Small intestine (tissue), 16 donors: Measurements from ENCODE around the gene CFAP68. TPM values are rescaled to one million over a fixed set of nuclear protein-coding genes. Genes with fewer than 3 reads are reported as not detected.

Experiments used
- DNase-seq, 2 donors: peaks; one replicate each; pipeline versions ENCODE4 v3.0.0 to v3.0.0-alpha.2; 2013
- FAIRE-seq: peaks from 2 replicates; lab custom pipeline; 2012; peaks lifted over from hg19 to GRCh38; lab: Jason Lieb, UNC
- H3K27ac ChIP-seq, 3 donors: one replicate each; pipeline ENCODE4 v1.5.1; 2013; ENCODE audit warnings: low read length in 2 of 3, mild to moderate bottlenecking in 2 of 3, control low read depth in 1 of 3, inconsistent platforms in 1 of 3, low read depth in 1 of 3, moderate library complexity in 1 of 3
- H3K27me3 ChIP-seq, 3 donors: one replicate each; pipeline ENCODE4 v1.6.1; 2013; ENCODE audit warnings: low read length in 3 of 3, inconsistent platforms in 1 of 3; ENCODE audit not compliant: control insufficient read depth in 3 of 3, insufficient read depth in 3 of 3
- H3K36me3 ChIP-seq, 3 donors: one replicate each; pipeline ENCODE4 v1.6.1; 2013; ENCODE audit warnings: low read length in 3 of 3, inconsistent platforms in 1 of 3, low read depth in 1 of 3, mild to moderate bottlenecking in 1 of 3, moderate library complexity in 1 of 3; ENCODE audit not compliant: control insufficient read depth in 3 of 3, insufficient read depth in 2 of 3
- H3K4me1 ChIP-seq, 3 donors: one replicate each; pipeline ENCODE4 v1.6.1; 2013; ENCODE audit warnings: low read length in 2 of 3, inconsistent platforms in 1 of 3, low read depth in 1 of 3, mild to moderate bottlenecking in 1 of 3, moderate library complexity in 1 of 3; ENCODE audit not compliant: control insufficient read depth in 3 of 3, insufficient read depth in 2 of 3
- H3K4me3 ChIP-seq, 3 donors: one replicate each; pipeline ENCODE4 v1.5.1; 2013; ENCODE audit warnings: low read length in 3 of 3, control low read depth in 1 of 3, inconsistent platforms in 1 of 3, low read depth in 1 of 3, mild to moderate bottlenecking in 1 of 3, moderate library complexity in 1 of 3
- H3K9me3 ChIP-seq, 2 donors: one replicate each; pipeline ENCODE4 v1.6.1; 2013; ENCODE audit warnings: low read depth in 1 of 2, low read length in 1 of 2; ENCODE audit not compliant: control insufficient read depth in 2 of 2, insufficient read depth in 1 of 2
- WGBS, 3 donors: extraction: QIAGEN DNeasy Blood & Tissue Kit; methylation state at CpG; one replicate each; pipeline ENCODE4 v1.1.7; 2013; 5-methylcytosine and 5-hydroxymethylcytosine counted together
- long read RNA-seq, 10 donors: transcript quantifications; one replicate each; lab custom pipeline, GENCODE V29; 2026
- polyA plus RNA-seq, 4 donors: library from polyadenylated mRNA; stranded (reverse) in 3 of 4; unstranded in 1 of 4; fragments of 200-250 nt in 3 of 4; fragments of 120-200 nt in 1 of 4; gene quantifications; one replicate each; pipeline versions ENCODE4 v1.2.1 to v1.2.3, GENCODE V29; 2013
- donor health status: healthy with polysubstance abuse.
- donor health status: control.
- donor health status: control.
- donor health status: Bipolar disorder and iron deficiency.
- donor health status: healthy.

The CFAP68 gene, protein sequence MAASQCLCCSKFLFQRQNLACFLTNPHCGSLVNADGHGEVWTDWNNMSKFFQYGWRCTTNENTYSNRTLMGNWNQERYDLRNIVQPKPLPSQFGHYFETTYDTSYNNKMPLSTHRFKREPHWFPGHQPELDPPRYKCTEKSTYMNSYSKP
- 10 to 100 TPM; 21.2 to 44.2 (median 27.5) TPM for polyA plus RNA-seq
- long read RNA-seq, donor 1, transcript C11orf1-201 (4 exons, 2,885 nt): major isoform, 45 of 48 reads
- long read RNA-seq, donor 1, partial matches to known transcripts: 0 of 48 reads
- long read RNA-seq, donor 1, other reads (novel, unspliced or antisense): 0 of 48 reads
- long read RNA-seq, donor 2, transcript C11orf1-201 (4 exons, 2,885 nt): major isoform, 8 of 10 reads
- long read RNA-seq, donor 2, partial matches to known transcripts: 0 of 10 reads
- long read RNA-seq, donor 2, other reads (novel, unspliced or antisense): 0 of 10 reads
- long read RNA-seq, donor 3, transcript C11orf1-201 (4 exons, 2,885 nt): major isoform, 13 of 16 reads
- long read RNA-seq, donor 3, partial matches to known transcripts: 0 of 16 reads
- long read RNA-seq, donor 3, other reads (novel, unspliced or antisense): 0 of 16 reads
- long read RNA-seq, donor 4, partial matches to known transcripts: 0 of 1 reads
- long read RNA-seq, donor 4, other reads (novel, unspliced or antisense): 0 of 1 reads
- long read RNA-seq, donor 5, partial matches to known transcripts: 0 of 5 reads
- long read RNA-seq, donor 5, other reads (novel, unspliced or antisense): 0 of 5 reads
- long read RNA-seq, donor 6, transcript C11orf1-201 (4 exons, 2,885 nt): major isoform, 16 of 19 reads
- long read RNA-seq, donor 6, partial matches to known transcripts: 0 of 19 reads
- long read RNA-seq, donor 6, other reads (novel, unspliced or antisense): 0 of 19 reads
- long read RNA-seq, donor 7: 0 reads
- long read RNA-seq, donor 8: 0 reads
- long read RNA-seq, donor 9, partial matches to known transcripts: 0 of 4 reads
- long read RNA-seq, donor 9, other reads (novel, unspliced or antisense): 0 of 4 reads
- long read RNA-seq, donor 10, transcript C11orf1-201 (4 exons, 2,885 nt): major isoform, 16 of 17 reads
- long read RNA-seq, donor 10, partial matches to known transcripts: 0 of 17 reads
- long read RNA-seq, donor 10, other reads (novel, unspliced or antisense): 0 of 17 reads

DNA sequence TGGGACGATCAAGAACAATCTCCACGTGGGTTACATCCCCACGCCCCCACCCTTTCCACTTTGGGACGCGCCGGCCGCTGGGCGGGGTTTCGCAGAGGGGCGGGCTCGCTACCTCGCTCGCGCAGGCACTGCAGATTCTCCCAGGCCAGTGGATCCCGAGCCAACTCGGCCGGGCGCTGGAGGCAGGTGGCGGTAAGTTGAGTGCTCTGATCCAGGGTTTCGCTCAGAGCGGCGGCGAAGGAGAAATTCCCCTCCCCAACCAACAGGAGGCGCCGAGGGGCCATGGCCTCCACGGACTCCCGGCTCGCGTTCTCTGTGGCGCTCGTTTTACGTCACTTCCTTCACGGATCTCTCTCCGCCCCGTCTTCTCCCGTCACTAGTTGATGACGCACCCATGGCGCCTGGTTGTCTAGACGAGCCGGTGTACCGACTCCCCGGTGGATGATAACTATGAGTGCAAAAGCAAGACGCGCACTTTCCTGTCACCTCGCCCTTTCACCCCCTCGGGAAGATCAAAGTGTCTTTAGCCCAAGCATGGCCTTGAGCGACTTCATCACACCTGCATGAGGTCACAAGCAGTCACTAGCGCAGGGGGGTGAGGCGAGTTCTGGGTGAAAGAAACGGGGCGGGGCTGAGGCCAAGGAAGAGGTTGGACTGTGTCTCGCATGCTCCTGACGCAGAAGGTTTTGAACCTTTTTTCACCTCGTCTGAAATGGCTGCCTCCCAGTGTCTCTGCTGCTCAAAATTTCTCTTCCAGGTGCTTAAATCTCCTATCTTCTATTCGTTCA, at the start of gene CFAP68, which contains the start of gene FDXACB1:
Gene CFAP68 (plus strand): TSS at position 693 of the 788 bp plus-strand sequence. CDS start 20 bp downstream, at position 713.
Gene FDXACB1 (minus strand): TSS at position 317 of the 788 bp plus-strand sequence. CDS start 33 bp downstream, at position 284.
- 0% methylated on average over 49 to 55 of the region's 55 CpGs for WGBS, 3 donors
- no peak for FAIRE-seq

DNA sequence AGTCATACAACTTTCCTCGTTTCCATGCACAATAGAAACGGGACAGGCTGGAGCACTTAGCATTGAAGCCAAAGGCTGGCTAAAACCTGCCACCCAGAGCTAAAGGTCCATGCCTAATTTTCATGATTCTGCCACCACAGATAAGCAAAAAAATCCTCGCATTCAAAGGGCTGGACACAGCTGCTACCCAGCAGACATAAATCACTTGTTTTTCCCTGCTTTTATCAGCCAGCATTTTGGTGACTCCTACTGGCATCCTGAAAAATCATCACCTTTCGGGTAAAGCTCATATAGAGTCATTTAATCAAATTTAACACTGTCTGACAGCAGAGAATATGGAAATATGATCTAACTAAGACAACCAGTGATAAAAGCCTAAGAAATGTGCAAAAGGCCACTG, 45.8 kb upstream of the CFAP68 start:
- Histone ChIP-seq H3K4me1 (peaks cover 3 to 32% (median 5%) of the 10 kb centered on the region in 3 donors), H3K9me3 (no peaks in the 10 kb centered on the region), H3K27me3 (no peaks in the 10 kb centered on the region), H3K27ac (peak overlapping the region in 1 of 3 donors; percentile 61), H3K36me3 (peaks cover 6 to 9% (median 6%) of the 10 kb centered on the region in 3 donors), H3K4me3 (no peak overlapping the region)
- FAIRE-seq (no peak), DNase-seq (no peak)
- 68 to 76% (median 74%) methylated on average over 4 of the region's 4 CpGs for WGBS, 3 donors

More for the DNA sequence above, at the start of gene CFAP68, which contains the start of gene FDXACB1:
- no peaks in the 10 kb centered on the region for H3K27me3 ChIP-seq
- H3K4me3 ChIP-seq: peak within 1 kb of the TSS; percentile 47 to 70 (median 66)
- H3K4me1 ChIP-seq: peaks cover 0 to 8% (median 2%) of the 10 kb centered on the region in 3 donors
- peak; percentile 99 for DNase-seq
- peaks cover 0 to 3% (median 0%) of the 10 kb centered on the region in 3 donors for H3K36me3 ChIP-seq
- peak within 1 kb of the TSS; percentile 95 to 96 (median 96) for H3K27ac ChIP-seq
- no peaks in the 10 kb centered on the region for H3K9me3 ChIP-seq

DNA sequence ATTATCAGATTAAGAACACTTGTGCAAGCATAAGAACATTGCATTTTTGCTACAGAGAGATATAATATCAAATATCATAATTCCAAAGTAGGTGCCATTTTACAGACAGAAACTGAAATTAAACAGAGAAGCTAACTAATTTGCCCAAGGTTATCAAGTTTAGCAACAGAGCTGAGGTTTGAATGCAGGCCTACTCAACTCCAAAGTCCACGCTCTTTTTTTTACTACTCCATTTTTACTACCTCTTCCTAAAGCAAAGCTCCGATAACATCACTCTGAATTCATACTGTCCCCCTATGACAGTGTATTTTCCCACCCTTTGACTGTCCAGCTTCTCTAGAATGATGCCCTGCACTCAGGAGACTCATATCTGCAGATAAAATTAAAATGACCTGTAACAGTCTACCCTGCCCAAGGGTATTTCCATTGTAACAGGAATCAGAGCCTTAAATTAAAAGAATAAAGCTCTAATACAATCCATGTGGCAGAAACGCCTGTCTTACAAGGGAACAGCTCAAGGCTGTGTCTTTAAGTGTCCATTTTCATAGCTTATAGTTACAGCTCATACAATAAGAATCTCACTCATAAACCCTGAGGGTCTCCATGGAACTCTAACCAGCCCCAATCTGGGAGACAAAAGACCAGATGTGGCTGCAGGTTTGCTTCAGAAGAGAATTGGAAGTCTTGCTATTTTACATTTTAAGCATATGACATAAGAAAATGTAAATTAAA, 44.7 kb upstream of the CFAP68 start:
- peak; percentile 69 to 78 for DNase-seq
- WGBS, 3 donors: 20 to 65% (median 46%) methylated on average over 3 of the region's 3 CpGs
- peak overlapping the region in 1 of 3 donors; percentile 61 for H3K27ac ChIP-seq

DNA sequence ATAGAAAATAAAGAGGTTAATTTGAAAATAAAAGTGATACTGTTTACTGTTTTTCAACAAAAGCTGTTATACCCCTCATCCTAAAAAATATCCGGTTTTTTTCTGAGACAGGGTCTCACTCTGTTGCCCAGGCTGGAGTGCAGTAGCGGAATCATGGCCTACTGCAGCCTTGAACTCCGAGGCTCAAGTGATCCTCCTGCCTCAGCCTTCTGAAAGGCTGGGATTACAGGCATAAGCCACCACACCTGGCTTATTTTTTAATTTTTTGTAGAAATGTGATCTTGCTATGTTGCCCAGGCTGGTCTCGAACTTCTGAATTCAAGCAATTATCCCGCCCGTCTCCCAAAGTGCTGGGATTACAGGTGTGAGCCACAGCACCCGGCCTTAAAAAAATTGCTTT, 43.7 kb upstream of the CFAP68 start:
- Histone ChIP-seq H3K36me3 (peaks cover 4 to 9% (median 6%) of the 10 kb centered on the region in 3 donors), H3K27ac (peak overlapping the region in 2 of 3 donors; percentile 11 to 61), H3K4me3 (no peak overlapping the region), H3K27me3 (no peaks in the 10 kb centered on the region), H3K9me3 (no peaks in the 10 kb centered on the region), H3K4me1 (peaks cover 3 to 41% (median 5%) of the 10 kb centered on the region in 3 donors)
- FAIRE-seq: no peak
- WGBS, 3 donors: 84 to 88% (median 85%) methylated on average over 7 of the region's 7 CpGs
- DNase-seq: no peak

More for the DNA sequence above, 44.7 kb upstream of the CFAP68 start:
- Histone ChIP-seq H3K36me3 (peaks cover 4 to 9% (median 6%) of the 10 kb centered on the region in 3 donors), H3K4me1 (peaks cover 3 to 32% (median 5%) of the 10 kb centered on the region in 3 donors), H3K27me3 (no peaks in the 10 kb centered on the region), H3K9me3 (no peaks in the 10 kb centered on the region), H3K4me3 (no peak overlapping the region)
- no peak for FAIRE-seq

DNA sequence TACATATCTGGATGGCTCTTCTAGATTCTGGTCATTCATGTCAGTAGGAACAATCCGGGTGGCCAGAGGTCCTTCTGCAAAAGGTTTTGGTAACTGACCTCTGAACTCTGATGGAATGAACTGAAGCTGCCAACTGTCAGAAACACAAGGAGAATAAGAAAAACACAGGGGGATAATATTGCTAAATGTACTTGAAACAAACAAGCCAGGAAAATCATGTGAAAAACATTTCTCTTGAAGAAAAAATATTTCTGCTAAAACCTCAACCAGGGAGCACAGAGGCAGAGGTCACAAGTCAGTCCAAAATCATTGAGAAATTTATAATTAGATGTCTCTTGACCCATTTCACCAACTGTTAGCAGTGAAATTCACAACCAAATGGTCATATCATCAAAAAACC, 43.2 kb upstream of the CFAP68 start:
- Histone ChIP-seq H3K27me3 (no peaks in the 10 kb centered on the region), H3K4me1 (peaks cover 3 to 46% (median 5%) of the 10 kb centered on the region in 3 donors), H3K27ac (peak overlapping the region in 1 of 3 donors; percentile 61), H3K9me3 (no peaks in the 10 kb centered on the region), H3K4me3 (no peak overlapping the region), H3K36me3 (peaks cover 4% of the 10 kb centered on the region in 3 donors)
- DNase-seq (no peak), FAIRE-seq (no peak)
- 81 to 89% (median 86%) methylated on average over 1 of the region's 1 CpG for WGBS, 3 donors

DNA sequence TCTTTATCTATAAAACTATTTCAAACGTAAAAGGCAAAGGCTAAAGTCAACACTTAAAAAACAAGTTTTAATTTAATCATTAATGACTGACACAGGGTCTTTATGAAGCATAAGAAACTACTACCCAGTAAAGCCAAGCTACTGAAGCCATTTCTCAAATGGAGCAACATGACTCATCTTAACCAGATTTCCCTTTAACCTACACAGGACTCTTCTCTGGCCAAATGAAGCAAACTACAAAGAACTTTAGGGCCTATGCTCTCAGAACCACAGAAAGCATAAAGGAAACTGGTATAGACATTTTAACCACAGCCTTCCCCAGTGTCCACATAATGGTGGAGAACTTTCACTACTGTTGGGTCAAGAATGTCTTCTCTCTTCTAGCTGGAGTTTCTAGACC, 42.6 kb upstream of the CFAP68 start:
- H3K4me3 ChIP-seq: no peak overlapping the region
- H3K27ac ChIP-seq: peak overlapping the region in 1 of 3 donors; percentile 61
- H3K36me3 ChIP-seq: peaks cover 2 to 4% (median 4%) of the 10 kb centered on the region in 3 donors
- no peaks in the 10 kb centered on the region for H3K27me3 ChIP-seq
- peaks cover 3 to 48% (median 5%) of the 10 kb centered on the region in 3 donors for H3K4me1 ChIP-seq
- FAIRE-seq (no peak), DNase-seq (peak; percentile 35 to 39)
- no peaks in the 10 kb centered on the region for H3K9me3 ChIP-seq
- 9 to 56% (median 46%) methylated on average over 1 of the region's 1 CpG for WGBS, 3 donors

DNA sequence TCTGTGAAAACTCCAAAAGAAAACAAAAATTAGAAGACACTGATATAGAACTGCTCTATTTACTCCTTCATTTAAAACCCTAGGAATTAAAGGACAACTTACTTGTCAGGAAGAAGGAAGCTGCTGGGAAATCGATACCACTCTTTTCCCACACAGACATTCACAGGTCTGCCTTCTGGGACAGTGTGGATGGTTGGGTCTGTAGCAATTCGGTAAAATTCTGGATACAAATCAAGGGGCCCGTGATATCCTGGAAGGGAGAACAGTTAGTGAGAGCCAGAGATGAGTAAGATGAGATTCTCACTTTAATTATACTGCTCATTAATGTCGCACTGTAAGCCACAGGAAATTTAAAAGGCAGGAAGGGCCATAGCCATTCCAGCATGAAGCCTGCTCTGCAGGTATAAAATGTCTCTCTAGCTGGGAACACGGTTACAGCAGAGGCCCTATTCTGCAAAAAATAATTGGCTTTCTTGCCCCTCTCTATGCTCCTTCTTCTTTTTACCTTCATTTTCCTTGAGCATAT, 41.9 kb upstream of the CFAP68 start:
- peaks cover 3 to 48% (median 5%) of the 10 kb centered on the region in 3 donors for H3K4me1 ChIP-seq
- H3K9me3 ChIP-seq: no peaks in the 10 kb centered on the region
- no peak for DNase-seq
- no peak for FAIRE-seq
- peaks cover 4 to 8% (median 4%) of the 10 kb centered on the region in 3 donors for H3K36me3 ChIP-seq
- no peak overlapping the region for H3K27ac ChIP-seq
- no peak overlapping the region for H3K4me3 ChIP-seq
- 93 to 96% (median 96%) methylated on average over 5 of the region's 5 CpGs for WGBS, 3 donors
- H3K27me3 ChIP-seq: no peaks in the 10 kb centered on the region
